ENCODE measurements around the gene LITAFD.

LITAFD gene

GRCh38 chr16:8907096-8907495, 24.9 kb downstream of the LITAFD start:
- in situ Hi-C loops (cut with MboI; ENCODE audit: low sequenced_read_pairs, unreplicated experiment) = no loop called here
- DNase-seq (ENCODE audit: low spot score) = no peak
- TF ChIP-seq, protein P1, sequence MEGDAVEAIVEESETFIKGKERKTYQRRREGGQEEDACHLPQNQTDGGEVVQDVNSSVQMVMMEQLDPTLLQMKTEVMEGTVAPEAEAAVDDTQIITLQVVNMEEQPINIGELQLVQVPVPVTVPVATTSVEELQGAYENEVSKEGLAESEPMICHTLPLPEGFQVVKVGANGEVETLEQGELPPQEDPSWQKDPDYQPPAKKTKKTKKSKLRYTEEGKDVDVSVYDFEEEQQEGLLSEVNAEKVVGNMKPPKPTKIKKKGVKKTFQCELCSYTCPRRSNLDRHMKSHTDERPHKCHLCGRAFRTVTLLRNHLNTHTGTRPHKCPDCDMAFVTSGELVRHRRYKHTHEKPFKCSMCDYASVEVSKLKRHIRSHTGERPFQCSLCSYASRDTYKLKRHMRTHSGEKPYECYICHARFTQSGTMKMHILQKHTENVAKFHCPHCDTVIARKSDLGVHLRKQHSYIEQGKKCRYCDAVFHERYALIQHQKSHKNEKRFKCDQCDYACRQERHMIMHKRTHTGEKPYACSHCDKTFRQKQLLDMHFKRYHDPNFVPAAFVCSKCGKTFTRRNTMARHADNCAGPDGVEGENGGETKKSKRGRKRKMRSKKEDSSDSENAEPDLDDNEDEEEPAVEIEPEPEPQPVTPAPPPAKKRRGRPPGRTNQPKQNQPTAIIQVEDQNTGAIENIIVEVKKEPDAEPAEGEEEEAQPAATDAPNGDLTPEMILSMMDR (IDR thresholded peaks at IDR 0.05; ENCODE audit: borderline replicate concordance, control extremely low read depth, extremely low read depth, insufficient read depth, missing control alignments) = no peak

GRCh38 chr16:8908810-8909468, 26.8 kb downstream of the LITAFD start:
- TF ChIP-seq, protein P1 (IDR thresholded peaks at IDR 0.05; ENCODE audit: borderline replicate concordance, control extremely low read depth, extremely low read depth, insufficient read depth, missing control alignments) = no peak
- no peak for DNase-seq (ENCODE audit: low spot score)
- in situ Hi-C loops (cut with MboI; ENCODE audit: low sequenced_read_pairs, unreplicated experiment) = no loop called here

DNA sequence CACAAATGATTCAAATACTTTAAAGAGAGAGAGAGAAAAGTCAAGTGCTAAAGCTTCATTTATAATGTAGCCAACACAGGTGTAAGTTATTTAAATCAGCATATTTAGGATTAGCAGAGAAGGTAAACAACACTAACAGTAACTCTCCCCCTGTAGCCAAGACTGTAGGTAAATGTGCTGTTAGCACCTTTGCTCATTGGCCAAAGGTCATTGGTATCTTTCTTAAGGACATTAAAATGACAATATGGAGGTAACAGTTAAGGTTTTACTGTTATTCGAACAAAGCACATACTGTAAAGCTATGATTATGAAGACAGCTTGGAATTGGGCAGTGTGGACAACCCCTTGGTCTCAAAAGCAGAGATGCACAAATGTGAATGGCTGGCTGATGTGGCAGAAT, 28.7 kb downstream of the LITAFD start:
- in situ Hi-C loops (cut with MboI; ENCODE audit: low sequenced_read_pairs, unreplicated experiment) = no loop called here
- no peak for DNase-seq (ENCODE audit: low spot score)
- TF ChIP-seq, protein P1 (IDR thresholded peaks at IDR 0.05; ENCODE audit: borderline replicate concordance, control extremely low read depth, extremely low read depth, insufficient read depth, missing control alignments) = no peak

DNA sequence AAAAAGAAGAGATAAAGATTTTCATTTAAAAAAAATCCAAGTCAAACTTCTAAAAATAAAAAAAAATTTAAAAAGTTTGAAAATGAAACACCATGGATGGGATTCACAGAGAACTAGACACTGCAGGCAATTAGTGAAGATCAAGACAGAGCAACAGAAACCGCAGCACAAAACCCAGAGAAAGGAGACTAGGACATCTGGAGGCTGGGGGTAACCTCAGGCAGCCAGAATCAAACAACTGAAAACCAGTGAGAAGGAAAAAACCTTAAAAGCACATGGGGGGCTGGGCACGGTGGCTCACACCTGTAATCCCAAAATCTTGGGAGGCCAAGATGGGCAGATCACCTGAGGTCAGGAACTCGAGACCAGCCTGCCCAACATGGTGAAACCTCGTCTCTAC, 30.6 kb downstream of the LITAFD start:
- in situ Hi-C loops (cut with MboI; ENCODE audit: low sequenced_read_pairs, unreplicated experiment) = no loop called here
- TF ChIP-seq, protein P1 (IDR thresholded peaks at IDR 0.05; ENCODE audit: borderline replicate concordance, control extremely low read depth, extremely low read depth, insufficient read depth, missing control alignments) = no peak
- DNase-seq (ENCODE audit: low spot score) = no peak

DNA sequence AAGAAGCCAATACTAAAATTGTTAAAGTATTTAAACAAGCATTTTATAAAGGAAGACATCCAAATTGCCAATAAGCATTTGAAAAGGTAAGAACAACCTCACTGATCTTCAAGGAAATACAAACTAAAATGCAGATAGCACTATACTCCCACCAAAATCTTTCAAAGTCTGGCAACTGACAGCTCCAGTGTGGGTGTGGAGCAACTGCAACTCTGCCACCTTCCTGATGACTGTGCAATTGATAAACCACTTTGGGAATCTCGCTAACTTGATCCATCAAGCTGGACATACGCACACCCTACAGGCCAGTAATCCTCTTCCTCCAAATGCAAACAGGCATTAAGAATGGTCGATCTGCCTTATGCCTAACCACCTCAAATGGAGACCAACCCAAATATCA, 31.9 kb downstream of the LITAFD start:
- in situ Hi-C loops (cut with MboI; ENCODE audit: low sequenced_read_pairs, unreplicated experiment) = no loop called here
- TF ChIP-seq, protein P1 (IDR thresholded peaks at IDR 0.05; ENCODE audit: borderline replicate concordance, control extremely low read depth, extremely low read depth, insufficient read depth, missing control alignments) = no peak
- no peak for DNase-seq (ENCODE audit: low spot score)

DNA sequence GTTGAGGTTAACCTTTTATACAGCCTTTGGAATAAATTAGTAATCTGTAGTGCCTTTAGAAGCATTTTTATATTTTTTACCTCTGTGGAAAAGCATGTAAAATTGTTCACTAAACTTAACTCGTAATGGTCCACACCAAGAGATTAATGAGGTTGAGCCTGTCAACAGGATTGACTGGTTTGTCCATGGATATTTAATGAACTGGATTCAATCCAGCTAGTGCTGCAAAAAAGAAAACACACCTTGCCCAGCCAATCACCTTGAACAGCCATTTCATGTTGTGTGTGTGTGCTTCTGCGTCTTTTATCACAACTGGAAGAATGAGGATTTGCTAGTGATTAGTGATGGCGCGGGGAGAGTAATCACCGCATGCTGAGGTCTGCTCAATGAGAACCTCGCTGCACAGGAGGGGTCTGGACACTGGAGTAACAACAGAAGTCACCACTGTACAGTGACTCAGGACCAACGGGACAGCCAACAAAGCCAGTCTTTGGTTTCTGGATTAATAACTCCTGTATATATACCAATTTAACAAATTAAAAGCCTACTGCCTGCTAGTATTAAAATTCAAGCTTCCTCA, 33.7 kb downstream of the LITAFD start:
- no peak for DNase-seq (ENCODE audit: low spot score)
- in situ Hi-C loops (cut with MboI; ENCODE audit: low sequenced_read_pairs, unreplicated experiment) = no loop called here
- TF ChIP-seq, protein P1 (IDR thresholded peaks at IDR 0.05; ENCODE audit: borderline replicate concordance, control extremely low read depth, extremely low read depth, insufficient read depth, missing control alignments) = no peak
